HEK293 (cell line): ENCODE measurements around the gene MYADML2.

Experiments
- CTCF ChIP-seq: fragments of 450-650 bp; formaldehyde crosslinking; IDR thresholded peaks from 2 replicates; pipeline ENCODE4 v1.5.1; 2016; ENCODE audit warnings: missing biosample characterization, missing genetic modification characterization
- ZNF112 ChIP-seq: fragments of 450-650 bp; formaldehyde crosslinking; IDR thresholded peaks from 2 replicates; pipeline ENCODE4 v1.5.0; 2017; ENCODE audit warnings: missing biosample characterization, missing genetic modification characterization

- no peak for TF ChIP-seq ZNF112 (tag by site-specific recombination)
- no peak for TF ChIP-seq CTCF (tag by site-specific recombination)
Observed at GRCh38 chr17:81954131-81955057, 7.4 kb upstream of the MYADML2 start.
